Measurements from ENCODE around the gene FBXO45.
"Not testable (repeated sequence)": the region's sequence is repeated elsewhere in the genome, so short reads cannot be mapped to it uniquely, and the experiment has no call there.

Gene FBXO45

GRCh38 chr3:196568246-196569002, at the start of gene FBXO45, which contains the start of gene WDR53:
Gene FBXO45, plus strand, starts transcription at chr3:196568660. Its CDS starts 325 bp downstream, at chr3:196568985.
Gene WDR53, minus strand, starts transcription at chr3:196568554. Its CDS starts 7,079 bp downstream, at chr3:196561475.
- peak; percentile 92 for DNase-seq

- DNase-seq, result peak; percentile 38
Measured at GRCh38 chr3:196518966-196519717, 49.3 kb upstream of the FBXO45 start.

- DNase-seq, result no peak
Measured at GRCh38 chr3:196519718-196520082, 48.8 kb upstream of the FBXO45 start.

GRCh38 chr3:196521291-196521690, 47.2 kb upstream of the FBXO45 start:
- DNase-seq, result not testable (repeated sequence)

GRCh38 chr3:196523841-196524240, 44.6 kb upstream of the FBXO45 start:
- no peak for DNase-seq

GRCh38 chr3:196524527-196524926, 43.9 kb upstream of the FBXO45 start:
- DNase-seq, result no peak

- DNase-seq, result no peak
Measured at GRCh38 chr3:196525141-196525540, 43.3 kb upstream of the FBXO45 start.

- DNase-seq, result peak; percentile 59
Measured at GRCh38 chr3:196528639-196529233, 39.7 kb upstream of the FBXO45 start.

GRCh38 chr3:196531418-196531817, 37.0 kb upstream of the FBXO45 start:
- DNase-seq, result no peak

GRCh38 chr3:196533260-196533681, 35.2 kb upstream of the FBXO45 start:
- DNase-seq, result peak; percentile 40

- peak; percentile 18 for DNase-seq
Measured at GRCh38 chr3:196537319-196537984, 31.0 kb upstream of the FBXO45 start.

GRCh38 chr3:196541684-196542445, 26.6 kb upstream of the FBXO45 start:
- no peak for DNase-seq

GRCh38 chr3:196544491-196544992, 23.9 kb upstream of the FBXO45 start:
- no peak for DNase-seq

GRCh38 chr3:196546537-196546936, 21.9 kb upstream of the FBXO45 start:
- DNase-seq, result no peak

GRCh38 chr3:196547067-196547466, 21.4 kb upstream of the FBXO45 start:
- DNase-seq, result no peak

- not testable (repeated sequence) for DNase-seq
Measured at GRCh38 chr3:196549312-196549711, 19.1 kb upstream of the FBXO45 start.

- not testable (repeated sequence) for DNase-seq
Measured at GRCh38 chr3:196550172-196550571, 18.3 kb upstream of the FBXO45 start.

- no peak for DNase-seq
Measured at GRCh38 chr3:196552253-196552652, 16.2 kb upstream of the FBXO45 start.

- DNase-seq, result no peak
Measured at GRCh38 chr3:196553551-196553950, 14.9 kb upstream of the FBXO45 start.

- DNase-seq, result no peak
Measured at GRCh38 chr3:196554205-196554604, 14.3 kb upstream of the FBXO45 start.

GRCh38 chr3:196555295-196555694, 13.2 kb upstream of the FBXO45 start:
- DNase-seq, result no peak

- DNase-seq, result no peak
Measured at GRCh38 chr3:196557236-196557635, 11.2 kb upstream of the FBXO45 start.
